Measurements from ENCODE around the gene LTB4R2. TPM values are rescaled to one million over a fixed set of nuclear protein-coding genes. Genes with fewer than 3 reads are reported as not detected.
"Not testable (repeated sequence)": the region's sequence is repeated elsewhere in the genome, so short reads cannot be mapped to it uniquely, and the experiment has no call there.

LTB4R2 gene
- total and polyA plus RNA-seq, 7 donors = under 0.01 to 5.5 (median 3.6) TPM; not detected in 1

DNA sequence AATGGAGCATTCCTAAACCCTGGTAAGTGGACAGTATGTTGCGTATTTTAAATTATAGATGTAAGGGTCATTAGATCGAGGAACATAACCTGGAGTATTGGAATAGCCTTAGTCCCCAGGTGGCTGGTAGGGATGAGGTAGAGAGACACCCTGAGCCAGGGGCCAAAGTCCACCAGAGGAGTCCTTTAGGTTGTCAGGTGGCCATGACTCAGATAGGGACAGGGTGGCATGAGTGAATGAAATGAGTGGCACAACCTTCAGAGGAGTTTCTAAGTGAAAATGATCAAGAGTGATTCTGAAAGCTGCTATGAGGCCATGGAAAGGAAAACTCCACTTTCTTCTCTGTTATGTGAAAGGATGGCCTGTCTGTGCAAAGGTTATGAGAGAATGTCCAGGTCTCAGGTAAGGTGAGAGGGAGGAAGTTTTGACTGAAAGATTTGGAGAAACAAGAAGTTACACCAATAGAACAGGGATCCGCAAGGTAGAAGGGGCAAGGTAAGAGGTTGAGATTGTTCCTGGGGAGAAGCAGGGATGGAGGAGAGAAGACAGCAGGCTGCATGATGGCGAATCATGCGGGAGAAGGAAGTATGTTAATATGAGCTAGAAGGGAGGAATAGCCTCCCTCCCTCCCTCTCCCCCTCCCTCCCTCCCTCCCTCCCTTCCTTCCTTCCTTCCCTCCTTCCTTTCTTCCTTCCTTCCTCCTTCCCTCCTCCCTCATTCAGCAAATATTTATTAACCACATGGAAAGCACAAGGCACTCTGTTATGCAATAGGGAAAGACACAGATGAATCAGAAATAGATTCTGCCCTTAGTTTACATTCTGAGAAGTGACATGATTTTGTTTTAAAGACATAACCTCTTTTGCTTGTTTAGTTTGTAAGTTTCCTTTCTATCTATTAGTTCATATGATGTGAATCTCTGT is 43.9 kb downstream of the LTB4R2 start:
- H3K4me1 ChIP-seq = peaks cover 0 to 7% (median 3%) of the 10 kb centered on the region in 4 donors
- H3K27me3 ChIP-seq = no peaks in the 10 kb centered on the region
- H3K4me3 ChIP-seq = no peak overlapping the region
- 65 to 77% methylated on average over 5 of the region's 5 CpGs for WGBS, 2 donors
- intact Hi-C loops (cut with DNase I) = no loop called here
- no peaks in the 10 kb centered on the region for H3K9me3 ChIP-seq
- TF ChIP-seq POLR2A (IDR thresholded peaks at IDR 0.05) = no peak
- peak in 2 of 4 donors; percentile 29 to 59 for TF ChIP-seq POLR2AphosphoS5 (IDR thresholded peaks at IDR 0.05)
- DNase-seq = no peak
- H3K27ac ChIP-seq = peak overlapping the region in 2 of 4 donors; percentile 3 to 49
- H3K36me3 ChIP-seq = no peaks in the 10 kb centered on the region

DNA sequence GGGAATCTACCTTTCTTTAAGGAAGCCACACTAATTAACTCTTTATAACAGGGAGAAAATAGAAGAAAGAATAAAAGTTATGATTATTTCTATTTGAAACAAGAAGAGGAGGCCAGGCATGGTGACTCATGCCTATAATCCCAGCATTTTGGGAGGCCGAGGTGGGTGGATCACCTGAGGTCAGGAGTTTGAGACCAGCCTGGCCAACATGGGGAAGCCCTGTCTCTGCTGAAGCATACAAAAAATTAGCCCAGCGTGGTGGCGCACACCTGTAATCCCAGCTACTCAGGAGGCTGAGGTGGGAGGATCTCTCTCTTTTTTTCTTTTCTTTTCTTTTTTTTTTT is 44.5 kb downstream of the LTB4R2 start:
- H3K4me1 ChIP-seq; intact Hi-C loops (cut with DNase I); DNase-seq; H3K4me3 ChIP-seq; H3K27me3 ChIP-seq; H3K36me3 ChIP-seq; H3K9me3 ChIP-seq: not testable (repeated sequence)
- H3K27ac ChIP-seq = peak overlapping the region in 2 of 4 donors; percentile 3 to 49
- 83 to 93% methylated on average over 3 of the region's 3 CpGs for WGBS, 2 donors

DNA sequence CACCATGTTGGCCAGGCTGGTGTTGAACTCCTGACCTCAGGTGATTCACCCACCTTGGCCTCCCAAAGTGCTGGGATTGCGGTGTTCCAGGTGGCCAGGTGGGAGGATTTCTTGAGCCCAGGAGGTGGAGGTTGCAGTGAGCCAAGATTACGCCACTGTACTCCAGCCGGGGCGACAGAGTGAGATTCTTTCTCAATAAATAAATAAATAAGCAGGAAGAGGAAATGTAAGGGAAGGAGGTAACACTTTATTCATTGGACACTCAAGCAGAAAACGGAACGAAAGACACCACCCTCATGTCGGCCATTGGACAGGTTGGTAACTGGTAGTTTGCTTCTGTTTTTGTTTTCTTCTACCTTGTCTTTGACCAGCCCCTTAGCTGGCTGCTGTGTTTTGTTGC is 45.1 kb downstream of the LTB4R2 start:
- no peaks in the 10 kb centered on the region for H3K27me3 ChIP-seq
- TF ChIP-seq EP300 (IDR thresholded peaks at IDR 0.05) (no peak), POLR2A (IDR thresholded peaks at IDR 0.05) (no peak)
- intact Hi-C loops (cut with DNase I) = no loop called here
- H3K36me3 ChIP-seq = no peaks in the 10 kb centered on the region
- no peaks in the 10 kb centered on the region for H3K9me3 ChIP-seq
- no peak for DNase-seq
- H3K4me3 ChIP-seq = no peak overlapping the region
- no peak overlapping the region for H3K27ac ChIP-seq
- 90 to 93% methylated on average over 7 of the region's 7 CpGs for WGBS, 2 donors
- peaks cover 0 to 7% (median 3%) of the 10 kb centered on the region in 4 donors for H3K4me1 ChIP-seq

DNA sequence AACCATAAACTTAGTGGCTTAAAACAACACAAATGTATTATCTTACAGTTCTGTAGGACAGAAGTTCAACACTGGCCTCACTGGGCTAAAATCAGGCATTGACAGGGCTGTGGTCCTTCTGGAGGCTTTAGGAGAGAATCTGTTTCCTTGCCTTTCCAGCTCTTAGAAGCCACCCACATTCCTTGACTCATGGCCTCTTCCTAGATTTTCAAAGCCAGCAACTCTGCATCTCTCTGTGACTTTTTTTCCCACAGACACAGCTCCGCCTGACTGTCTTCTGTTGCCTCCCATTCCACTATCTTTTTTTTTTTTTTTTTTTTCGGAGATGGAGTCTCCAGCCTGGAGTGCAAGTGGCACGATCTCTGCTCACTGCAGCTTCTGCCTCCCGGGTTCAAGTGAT is 46.3 kb downstream of the LTB4R2 start:
- H3K27ac ChIP-seq = no peak overlapping the region
- peaks cover 0 to 7% (median 3%) of the 10 kb centered on the region in 4 donors for H3K4me1 ChIP-seq
- DNase-seq = no peak
- no peak overlapping the region for H3K4me3 ChIP-seq
- intact Hi-C loops (cut with DNase I) = no loop called here
- H3K36me3 ChIP-seq = no peaks in the 10 kb centered on the region
- 88 to 89% methylated on average over 4 of the region's 4 CpGs for WGBS, 2 donors
- TF ChIP-seq POLR2A (IDR thresholded peaks at IDR 0.05) (no peak), EP300 (IDR thresholded peaks at IDR 0.05) (no peak), POLR2AphosphoS5 (IDR thresholded peaks at IDR 0.05) (no peak)
- TF ChIP-seq, protein P1, sequence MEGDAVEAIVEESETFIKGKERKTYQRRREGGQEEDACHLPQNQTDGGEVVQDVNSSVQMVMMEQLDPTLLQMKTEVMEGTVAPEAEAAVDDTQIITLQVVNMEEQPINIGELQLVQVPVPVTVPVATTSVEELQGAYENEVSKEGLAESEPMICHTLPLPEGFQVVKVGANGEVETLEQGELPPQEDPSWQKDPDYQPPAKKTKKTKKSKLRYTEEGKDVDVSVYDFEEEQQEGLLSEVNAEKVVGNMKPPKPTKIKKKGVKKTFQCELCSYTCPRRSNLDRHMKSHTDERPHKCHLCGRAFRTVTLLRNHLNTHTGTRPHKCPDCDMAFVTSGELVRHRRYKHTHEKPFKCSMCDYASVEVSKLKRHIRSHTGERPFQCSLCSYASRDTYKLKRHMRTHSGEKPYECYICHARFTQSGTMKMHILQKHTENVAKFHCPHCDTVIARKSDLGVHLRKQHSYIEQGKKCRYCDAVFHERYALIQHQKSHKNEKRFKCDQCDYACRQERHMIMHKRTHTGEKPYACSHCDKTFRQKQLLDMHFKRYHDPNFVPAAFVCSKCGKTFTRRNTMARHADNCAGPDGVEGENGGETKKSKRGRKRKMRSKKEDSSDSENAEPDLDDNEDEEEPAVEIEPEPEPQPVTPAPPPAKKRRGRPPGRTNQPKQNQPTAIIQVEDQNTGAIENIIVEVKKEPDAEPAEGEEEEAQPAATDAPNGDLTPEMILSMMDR (IDR thresholded peaks at IDR 0.05) = no peak
- no peaks in the 10 kb centered on the region for H3K9me3 ChIP-seq
- no peaks in the 10 kb centered on the region for H3K27me3 ChIP-seq

DNA sequence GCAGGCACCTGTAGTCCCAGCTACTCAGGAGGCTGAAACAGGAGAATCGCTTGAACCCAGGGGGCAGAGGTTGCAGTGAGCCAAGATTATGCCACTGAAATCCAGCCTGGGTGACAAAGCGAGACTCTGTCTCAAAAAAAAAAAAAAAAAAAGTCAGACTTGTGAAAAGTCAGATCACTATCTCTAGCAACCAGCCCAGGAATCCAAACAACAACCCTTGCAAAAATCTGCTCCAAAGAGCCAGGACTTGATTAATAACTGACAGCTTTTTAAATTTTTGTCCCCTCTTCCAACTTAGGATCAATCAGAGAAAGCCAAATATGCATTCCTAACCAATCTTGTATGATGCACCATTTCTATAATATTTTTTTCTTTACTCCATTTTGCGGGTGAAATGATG is 50.3 kb downstream of the LTB4R2 start:
- intact Hi-C loops (cut with DNase I) = no loop called here
- Histone ChIP-seq H3K4me1 (peaks cover 0 to 6% (median 5%) of the 10 kb centered on the region in 4 donors), H3K27me3 (no peaks in the 10 kb centered on the region), H3K9me3 (no peaks in the 10 kb centered on the region), H3K36me3 (no peaks in the 10 kb centered on the region), H3K4me3 (no peak overlapping the region), H3K27ac (no peak overlapping the region)
- TF ChIP-seq POLR2A (IDR thresholded peaks at IDR 0.05) (no peak), EP300 (IDR thresholded peaks at IDR 0.05) (no peak), POLR2AphosphoS5 (IDR thresholded peaks at IDR 0.05) (no peak)
- TF ChIP-seq, protein P1 (IDR thresholded peaks at IDR 0.05) = no peak
- DNase-seq = no peak
- WGBS, 2 donors = 92 to 94% methylated on average over 3 of the region's 3 CpGs

DNA sequence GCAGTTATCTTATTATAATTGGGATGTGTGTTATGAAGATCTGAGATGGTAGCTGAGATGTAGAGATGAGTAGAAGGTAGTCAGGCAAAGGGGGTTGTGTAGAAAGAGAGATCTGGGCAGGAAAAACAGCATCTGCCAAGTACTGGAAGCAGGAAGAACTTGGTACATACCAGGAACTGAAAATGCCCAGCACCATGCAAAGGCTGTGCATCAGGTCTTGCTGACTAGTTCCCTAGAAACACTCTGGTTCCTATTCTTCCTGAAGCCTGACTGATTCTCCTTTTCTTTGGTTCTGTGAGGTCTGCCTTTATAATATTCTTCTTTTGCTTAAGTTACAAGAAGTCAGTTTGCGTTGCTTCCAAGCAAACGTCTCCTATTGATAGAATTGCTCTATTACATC is 51.4 kb downstream of the LTB4R2 start:
- no peaks in the 10 kb centered on the region for H3K9me3 ChIP-seq
- intact Hi-C loops (cut with DNase I) = no loop called here
- DNase-seq = no peak
- no peaks in the 10 kb centered on the region for H3K36me3 ChIP-seq
- no peak overlapping the region for H3K27ac ChIP-seq
- WGBS, 2 donors = 84 to 93% methylated on average over 2 of the region's 2 CpGs
- H3K4me1 ChIP-seq = peaks cover 0 to 16% (median 15%) of the 10 kb centered on the region in 4 donors
- no peak for TF ChIP-seq POLR2AphosphoS5 (IDR thresholded peaks at IDR 0.05)
- TF ChIP-seq POLR2A (IDR thresholded peaks at IDR 0.05) = no peak
- TF ChIP-seq, protein P1 (IDR thresholded peaks at IDR 0.05) = no peak
- TF ChIP-seq EP300 (IDR thresholded peaks at IDR 0.05) = no peak
- no peak overlapping the region for H3K4me3 ChIP-seq
- no peaks in the 10 kb centered on the region for H3K27me3 ChIP-seq

Small RNA genes lying within 50 kb of the gene (small RNA-seq; reads per million reads assigned to genes)
- 0 reads per million in 3 donors for gene RF00026

Other genes with a start within 250 kb of the LTB4R2 start
Only the 30 nearest of the 33 such genes appear.
- gene DCAF11, start 195.4 kb upstream of the LTB4R2 start, total RNA-seq = 10 to 100 TPM; 37.7 to 82.9 (median 54.8) TPM
- gene DCAF11, start 195.4 kb upstream of the LTB4R2 start, polyA plus RNA-seq = 10 to 100 TPM; 70.9 to 79.8 (median 75.1) TPM
- 1 to 10 TPM in 2 of 4 donors, under 1 TPM in 2; 0.71 to 2.2 (median 1.4) TPM for gene NRL, start 195.2 kb upstream of the LTB4R2 start, total RNA-seq
- gene NRL, start 195.2 kb upstream of the LTB4R2 start, polyA plus RNA-seq = 1 to 10 TPM; 1.2 to 2.9 (median 1.8) TPM
- under 1 TPM in 1 of 4 donors, not detected in 3; 0.33 TPM for gene FITM1, start 179.5 kb upstream of the LTB4R2 start, total RNA-seq
- gene FITM1, start 179.5 kb upstream of the LTB4R2 start, polyA plus RNA-seq = 1 to 10 TPM in 1 of 3 donors, not detected in 2; 1.8 TPM
- gene PSME1, start 173.9 kb upstream of the LTB4R2 start, total RNA-seq = 100 to 1,000 TPM; 129 to 186 (median 152) TPM
- 100 to 1,000 TPM; 309 to 438 (median 416) TPM for gene PSME1, start 173.9 kb upstream of the LTB4R2 start, polyA plus RNA-seq
- gene EMC9, start 168.5 kb upstream of the LTB4R2 start, total RNA-seq = 10 to 100 TPM in 3 of 4 donors, 1 to 10 TPM in 1; 5.0 to 20.9 (median 12.9) TPM
- gene EMC9, start 168.5 kb upstream of the LTB4R2 start, polyA plus RNA-seq = 10 to 100 TPM; 20.6 to 37.2 (median 30.8) TPM
- 10 to 100 TPM; 26.2 to 43.5 (median 34.5) TPM for gene PSME2, start 163.5 kb upstream of the LTB4R2 start, total RNA-seq
- gene PSME2, start 163.5 kb upstream of the LTB4R2 start, polyA plus RNA-seq = 100 to 1,000 TPM; 228 to 485 (median 356) TPM
- 10 to 100 TPM; 20.2 to 38.4 (median 29.7) TPM for gene RNF31, start 162.6 kb upstream of the LTB4R2 start, total RNA-seq
- 10 to 100 TPM; 13.6 to 57.8 (median 37.8) TPM for gene RNF31, start 162.6 kb upstream of the LTB4R2 start, polyA plus RNA-seq
- 100 to 1,000 TPM in 1 of 4 donors, 10 to 100 TPM in 3; 54.6 to 103 (median 56.1) TPM for gene IRF9, start 148.9 kb upstream of the LTB4R2 start, total RNA-seq
- gene IRF9, start 148.9 kb upstream of the LTB4R2 start, polyA plus RNA-seq = 100 to 1,000 TPM in 1 of 3 donors, 10 to 100 TPM in 2; 46.2 to 115 (median 51.8) TPM
- 10 to 100 TPM in 2 of 4 donors, 1 to 10 TPM in 2; 4.6 to 24.1 (median 8.3) TPM for gene REC8, start 138.1 kb upstream of the LTB4R2 start, total RNA-seq
- gene REC8, start 138.1 kb upstream of the LTB4R2 start, polyA plus RNA-seq = 10 to 100 TPM in 1 of 3 donors, 1 to 10 TPM in 2; 1.8 to 21.7 (median 2.5) TPM
- gene IPO4, start 121.3 kb upstream of the LTB4R2 start, total RNA-seq = 10 to 100 TPM; 11.0 to 37.1 (median 13.2) TPM
- gene IPO4, start 121.3 kb upstream of the LTB4R2 start, polyA plus RNA-seq = 10 to 100 TPM in 1 of 3 donors, 1 to 10 TPM in 2; 3.0 to 24.4 (median 5.4) TPM
- 10 to 100 TPM; 29.6 to 36.9 (median 34.7) TPM for gene TM9SF1, start 114.7 kb upstream of the LTB4R2 start, total RNA-seq
- 10 to 100 TPM in 2 of 3 donors, 1 to 10 TPM in 1; 7.9 to 37.2 (median 10.8) TPM for gene TM9SF1, start 114.7 kb upstream of the LTB4R2 start, polyA plus RNA-seq
- under 1 TPM in 1 of 4 donors, not detected in 3; 0.66 TPM for gene TSSK4, start 104.4 kb upstream of the LTB4R2 start, total RNA-seq
- under 1 TPM in 1 of 3 donors, not detected in 2; 0.22 TPM for gene TSSK4, start 104.4 kb upstream of the LTB4R2 start, polyA plus RNA-seq
- gene CHMP4A, start 96.7 kb upstream of the LTB4R2 start, total RNA-seq = 100 to 1,000 TPM in 2 of 4 donors, 10 to 100 TPM in 2; 65.6 to 149 (median 102) TPM
- gene CHMP4A, start 96.7 kb upstream of the LTB4R2 start, polyA plus RNA-seq = 100 to 1,000 TPM in 2 of 3 donors, 10 to 100 TPM in 1; 81.6 to 116 (median 109) TPM
- gene MDP1, start 94.1 kb upstream of the LTB4R2 start, total RNA-seq = 10 to 100 TPM; 22.4 to 31.7 (median 26.5) TPM
- gene MDP1, start 94.1 kb upstream of the LTB4R2 start, polyA plus RNA-seq = 10 to 100 TPM; 15.1 to 34.2 (median 28.8) TPM
- gene NEDD8, start 77.8 kb upstream of the LTB4R2 start, total RNA-seq = 100 to 1,000 TPM; 104 to 217 (median 189) TPM
- 100 to 1,000 TPM; 204 to 243 (median 221) TPM for gene NEDD8, start 77.8 kb upstream of the LTB4R2 start, polyA plus RNA-seq
- gene GMPR2, start 77.2 kb upstream of the LTB4R2 start, total RNA-seq = 10 to 100 TPM; 44.3 to 63.9 (median 48.3) TPM
- 10 to 100 TPM; 56.5 to 97.1 (median 58.9) TPM for gene GMPR2, start 77.2 kb upstream of the LTB4R2 start, polyA plus RNA-seq
- 10 to 100 TPM; 36.6 to 55.3 (median 50.1) TPM for gene TINF2, start 67.5 kb upstream of the LTB4R2 start, total RNA-seq
- gene TINF2, start 67.5 kb upstream of the LTB4R2 start, polyA plus RNA-seq = 10 to 100 TPM; 41.4 to 54.1 (median 43.5) TPM
- gene TGM1, start 47.0 kb upstream of the LTB4R2 start, total RNA-seq = 1 to 10 TPM in 2 of 4 donors, under 1 TPM in 1, not detected in 1; 0.33 to 1.1 (median 1.1) TPM
- gene TGM1, start 47.0 kb upstream of the LTB4R2 start, polyA plus RNA-seq = 1 to 10 TPM in 1 of 3 donors, under 1 TPM in 2; 0.60 to 2.7 (median 0.69) TPM
- 10 to 100 TPM; 14.0 to 25.2 (median 20.0) TPM for gene RABGGTA, start 38.5 kb upstream of the LTB4R2 start, total RNA-seq
- 10 to 100 TPM; 27.3 to 32.4 (median 31.9) TPM for gene RABGGTA, start 38.5 kb upstream of the LTB4R2 start, polyA plus RNA-seq
- 10 to 100 TPM; 13.9 to 34.6 (median 29.3) TPM for gene DHRS1, start 10.4 kb upstream of the LTB4R2 start, total RNA-seq
- gene DHRS1, start 10.4 kb upstream of the LTB4R2 start, polyA plus RNA-seq = 10 to 100 TPM; 39.6 to 56.6 (median 40.8) TPM
- 10 to 100 TPM; 12.8 to 16.8 (median 14.9) TPM for gene NOP9, start 10.3 kb upstream of the LTB4R2 start, total RNA-seq
- 10 to 100 TPM in 2 of 3 donors, 1 to 10 TPM in 1; 7.8 to 29.0 (median 11.3) TPM for gene NOP9, start 10.3 kb upstream of the LTB4R2 start, polyA plus RNA-seq
- 1 to 10 TPM; 4.7 to 9.5 (median 8.0) TPM for gene CIDEB, start 2.2 kb upstream of the LTB4R2 start, total RNA-seq
- 1 to 10 TPM; 7.2 to 8.6 (median 7.2) TPM for gene CIDEB, start 2.2 kb upstream of the LTB4R2 start, polyA plus RNA-seq
- 1 to 10 TPM; 2.1 to 4.2 (median 2.9) TPM for gene LTB4R, start 1.4 kb downstream of the LTB4R2 start, total RNA-seq
- gene LTB4R, start 1.4 kb downstream of the LTB4R2 start, polyA plus RNA-seq = 1 to 10 TPM in 2 of 3 donors, under 1 TPM in 1; 0.60 to 9.8 (median 2.1) TPM
- gene ADCY4, start 24.9 kb downstream of the LTB4R2 start, total RNA-seq = 10 to 100 TPM in 3 of 4 donors, 1 to 10 TPM in 1; 8.1 to 36.0 (median 17.7) TPM
- 10 to 100 TPM in 1 of 3 donors, 1 to 10 TPM in 2; 1.4 to 16.5 (median 2.4) TPM for gene ADCY4, start 24.9 kb downstream of the LTB4R2 start, polyA plus RNA-seq
- 10 to 100 TPM in 1 of 4 donors, 1 to 10 TPM in 3; 2.6 to 12.5 (median 3.7) TPM for gene RIPK3, start 29.9 kb downstream of the LTB4R2 start, total RNA-seq
- gene RIPK3, start 29.9 kb downstream of the LTB4R2 start, polyA plus RNA-seq = 10 to 100 TPM; 28.8 to 66.4 (median 43.5) TPM
- 100 to 1,000 TPM in 1 of 4 donors, 10 to 100 TPM in 3; 29.6 to 120 (median 67.3) TPM for gene NFATC4, start 58.0 kb downstream of the LTB4R2 start, total RNA-seq
- gene NFATC4, start 58.0 kb downstream of the LTB4R2 start, polyA plus RNA-seq = 10 to 100 TPM; 10.4 to 45.1 (median 15.6) TPM
- 10 to 100 TPM in 1 of 4 donors, 1 to 10 TPM in 3; 6.8 to 17.4 (median 7.0) TPM for gene NYNRIN, start 88.9 kb downstream of the LTB4R2 start, total RNA-seq
- gene NYNRIN, start 88.9 kb downstream of the LTB4R2 start, polyA plus RNA-seq = 1 to 10 TPM in 1 of 3 donors, under 1 TPM in 2; 0.60 to 6.5 (median 0.92) TPM
- 1 to 10 TPM; 1.4 to 8.9 (median 2.1) TPM for gene CBLN3, start 119.5 kb downstream of the LTB4R2 start, total RNA-seq
- gene CBLN3, start 119.5 kb downstream of the LTB4R2 start, polyA plus RNA-seq = 1 to 10 TPM in 2 of 3 donors, under 1 TPM in 1; 0.46 to 3.6 (median 1.2) TPM
- 10 to 100 TPM; 44.6 to 60.8 (median 50.6) TPM for gene KHNYN, start 119.8 kb downstream of the LTB4R2 start, total RNA-seq
- 10 to 100 TPM; 16.2 to 64.6 (median 36.1) TPM for gene KHNYN, start 119.8 kb downstream of the LTB4R2 start, polyA plus RNA-seq
- gene SDR39U1, start 132.6 kb downstream of the LTB4R2 start, total RNA-seq = 10 to 100 TPM; 30.3 to 45.4 (median 33.9) TPM
- 10 to 100 TPM; 35.4 to 57.3 (median 39.1) TPM for gene SDR39U1, start 132.6 kb downstream of the LTB4R2 start, polyA plus RNA-seq

Data from sigmoid colon (tissue), 7 donors.